T follicular helper cell (primary cell): ENCODE data around the gene ACSF3.

Source experiments
- DNase-seq: peaks from one replicate; pipeline ENCODE4 v3.0.0-alpha.2; 2020; ENCODE audit warnings: low read depth

Gene ACSF3

DNA sequence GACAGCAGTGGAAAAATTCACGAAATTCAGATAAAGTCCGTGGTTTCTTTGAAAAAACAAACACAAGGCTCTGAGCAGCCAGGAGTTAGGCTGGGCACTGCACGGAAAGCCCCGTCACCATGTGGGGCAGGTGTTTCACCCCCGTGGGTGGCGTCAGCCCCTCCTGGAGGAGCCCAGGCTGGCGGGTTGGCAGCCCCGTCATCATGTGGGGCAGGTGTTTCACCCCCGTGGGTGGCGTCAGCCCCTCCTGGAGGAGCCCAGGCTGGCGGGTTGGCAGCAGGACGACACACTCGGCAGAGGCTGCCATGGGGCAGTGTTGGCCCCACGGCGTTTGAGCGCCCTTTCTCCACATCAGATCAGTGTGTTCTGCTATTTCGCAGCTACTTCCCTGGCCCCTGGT, 38.1 kb downstream of the ACSF3 start:
- DNase-seq, result no peak

DNA sequence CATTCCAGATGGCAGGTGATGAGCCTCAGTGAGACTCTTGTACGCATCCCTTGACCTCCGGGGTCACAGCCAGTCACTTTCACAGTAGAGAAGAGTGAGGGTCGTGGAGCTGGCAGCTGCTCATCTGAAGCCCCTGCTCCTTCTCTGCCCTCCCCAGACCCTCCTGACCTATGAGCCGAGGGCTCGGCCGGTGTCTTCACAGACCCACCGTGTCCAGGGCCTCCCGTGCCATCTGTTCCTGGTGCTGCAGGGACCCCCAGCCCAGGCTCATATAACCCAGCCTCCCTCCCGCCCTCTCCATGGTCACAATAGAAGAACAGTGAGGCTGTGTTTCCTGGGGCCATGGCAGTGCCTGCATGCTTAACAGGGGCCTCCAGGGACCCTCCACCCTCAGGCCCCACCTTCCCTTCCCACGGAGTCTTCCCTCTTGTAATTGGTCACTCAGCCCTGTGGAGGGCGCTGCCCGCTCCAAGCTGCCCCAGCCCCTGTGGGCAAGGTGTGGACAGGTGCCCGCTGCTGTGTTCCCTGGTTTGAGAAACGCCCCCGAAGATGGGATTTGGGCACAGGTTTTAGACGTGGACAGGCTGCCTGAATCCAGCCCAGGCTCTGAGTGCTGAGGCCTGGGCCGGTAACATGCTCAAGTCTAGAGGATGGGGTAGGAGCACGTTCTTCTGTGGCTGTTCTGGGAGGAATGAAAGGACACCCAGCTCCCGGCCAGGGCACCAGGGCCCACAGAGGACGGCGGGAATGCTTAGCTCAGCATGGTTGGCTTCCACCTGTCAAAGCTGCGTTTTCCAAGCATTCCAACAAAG, 38.7 kb downstream of the ACSF3 start:
- DNase-seq, result no peak

DNA sequence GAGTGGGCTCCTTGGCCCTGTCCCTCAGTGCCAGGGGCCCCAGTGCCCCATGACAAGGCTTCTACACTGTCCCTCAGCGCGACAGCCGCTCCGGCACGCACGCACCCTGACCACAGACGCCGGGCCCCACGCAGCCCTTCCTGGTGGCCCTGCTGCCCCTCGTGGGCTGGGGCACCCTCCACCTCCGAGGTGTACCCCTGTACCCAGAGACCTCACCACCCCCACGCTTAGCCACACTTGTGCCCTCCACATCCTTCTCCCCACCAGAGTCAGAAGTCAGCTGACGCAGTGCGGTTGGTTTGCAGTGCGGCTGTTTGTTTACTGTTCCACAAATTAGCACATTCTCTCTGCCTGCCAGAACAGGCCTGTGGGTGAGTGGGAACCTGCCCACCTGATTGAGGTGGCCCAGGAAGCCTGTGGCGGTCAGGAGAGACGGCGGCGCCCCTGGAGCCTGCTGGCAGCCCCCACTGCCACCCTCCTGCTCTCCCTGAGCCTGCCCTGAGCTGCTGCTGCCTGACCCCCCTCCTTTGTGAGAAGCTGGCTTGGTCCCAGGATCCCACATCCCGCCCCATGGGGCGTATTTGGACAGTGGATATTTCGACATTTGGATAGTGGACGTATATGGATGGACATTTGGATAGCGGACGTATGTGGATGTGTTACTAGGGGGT, 39.9 kb downstream of the ACSF3 start:
- DNase-seq, result no peak

DNA sequence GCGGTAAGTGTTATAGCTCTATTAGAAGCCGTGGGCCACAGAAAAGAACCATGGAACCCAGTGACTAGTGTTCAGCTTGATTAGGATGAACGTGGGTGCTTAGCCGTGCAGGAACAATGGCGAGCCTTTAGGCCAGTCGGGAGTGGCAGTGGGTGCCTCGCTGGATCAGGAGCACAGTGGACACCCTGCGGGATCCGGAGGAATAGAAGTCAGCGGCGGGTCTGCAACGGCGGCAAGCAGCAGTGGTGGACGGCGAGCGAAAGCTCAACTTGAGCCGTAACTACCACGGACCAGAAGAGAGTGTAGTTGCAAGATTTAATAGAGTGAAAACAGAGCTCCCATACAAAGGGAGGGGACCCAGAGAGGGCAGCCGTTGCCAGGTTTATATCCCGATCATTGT, 40.6 kb downstream of the ACSF3 start:
- no peak for DNase-seq

DNA sequence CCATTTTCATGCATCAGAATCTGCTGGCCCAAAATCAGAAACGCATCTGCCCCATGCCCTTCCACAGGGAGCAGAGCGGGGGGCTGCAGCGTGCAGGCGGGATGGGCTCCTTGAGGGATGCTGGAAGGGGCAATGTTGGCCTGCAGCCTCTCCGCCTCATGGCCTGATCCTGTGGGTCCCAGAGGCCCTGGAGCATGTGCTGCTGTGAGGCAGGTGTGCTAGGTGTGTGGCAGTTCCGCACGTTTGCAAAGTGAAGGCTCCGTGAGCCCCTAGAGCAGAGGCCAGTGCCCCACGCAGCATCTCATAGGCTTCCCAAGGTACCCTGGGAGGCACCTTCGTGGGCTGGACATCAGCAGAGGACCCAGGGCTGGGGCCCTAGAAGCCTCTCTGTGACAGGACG, 41.5 kb downstream of the ACSF3 start:
- DNase-seq, result no peak

DNA sequence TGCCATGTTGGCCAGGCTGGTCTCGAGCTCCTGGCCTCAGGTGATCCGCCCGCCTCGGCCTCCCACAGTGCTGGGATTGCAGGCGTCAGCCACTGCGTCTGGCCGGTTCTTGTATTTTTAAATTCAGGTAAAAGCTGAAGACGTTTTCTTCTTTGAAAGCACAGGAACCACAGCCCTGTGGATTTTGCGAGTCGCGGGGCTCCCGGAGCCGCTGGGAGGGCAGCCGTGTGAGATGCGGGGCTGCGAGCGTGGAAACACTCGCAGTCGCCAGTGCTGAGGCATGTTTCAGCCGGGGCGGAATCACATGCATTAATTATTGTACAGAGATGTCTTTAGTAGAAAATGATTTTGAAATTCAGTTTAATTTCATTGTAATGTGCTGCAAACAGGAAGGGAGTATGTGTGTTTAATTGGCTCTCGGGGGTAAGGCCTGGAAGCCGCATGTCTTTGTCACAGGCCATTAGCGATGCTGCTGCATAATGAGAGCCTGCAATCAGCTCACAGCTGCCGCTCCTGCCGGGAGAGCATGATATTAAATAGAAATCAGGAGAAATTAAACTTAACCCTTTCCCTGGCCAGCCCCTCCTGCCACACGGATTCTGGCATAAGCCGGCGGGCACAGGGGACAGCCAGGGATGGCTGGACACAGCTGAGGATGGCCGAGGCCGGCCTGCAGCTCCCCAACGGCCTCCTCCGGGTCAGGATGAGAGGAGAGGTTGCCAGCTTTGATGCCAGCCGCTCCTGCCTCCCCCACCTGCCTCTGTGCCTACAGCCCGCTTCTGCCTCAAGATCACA, 42.5 kb downstream of the ACSF3 start:
- no peak for DNase-seq

DNA sequence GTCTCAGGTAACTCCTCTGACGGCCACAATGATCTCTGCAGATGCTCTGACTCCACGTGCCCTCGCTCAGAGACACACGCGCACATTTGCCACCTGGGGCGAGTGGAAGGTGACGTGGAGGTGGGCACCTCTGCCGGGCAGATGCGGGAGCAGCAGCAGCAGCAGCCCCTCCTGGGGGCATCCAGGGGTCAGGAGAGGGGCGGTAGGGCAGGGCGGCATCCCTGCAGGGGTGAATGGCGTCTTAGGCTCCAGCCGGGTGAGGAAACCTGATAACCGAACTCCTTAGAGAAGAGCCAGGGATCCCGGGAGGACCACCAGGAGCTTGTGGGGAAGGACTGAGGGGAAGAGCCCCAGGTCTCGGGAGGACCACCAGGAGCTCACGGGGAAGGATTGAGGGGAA, 43.3 kb downstream of the ACSF3 start:
- no peak for DNase-seq

DNA sequence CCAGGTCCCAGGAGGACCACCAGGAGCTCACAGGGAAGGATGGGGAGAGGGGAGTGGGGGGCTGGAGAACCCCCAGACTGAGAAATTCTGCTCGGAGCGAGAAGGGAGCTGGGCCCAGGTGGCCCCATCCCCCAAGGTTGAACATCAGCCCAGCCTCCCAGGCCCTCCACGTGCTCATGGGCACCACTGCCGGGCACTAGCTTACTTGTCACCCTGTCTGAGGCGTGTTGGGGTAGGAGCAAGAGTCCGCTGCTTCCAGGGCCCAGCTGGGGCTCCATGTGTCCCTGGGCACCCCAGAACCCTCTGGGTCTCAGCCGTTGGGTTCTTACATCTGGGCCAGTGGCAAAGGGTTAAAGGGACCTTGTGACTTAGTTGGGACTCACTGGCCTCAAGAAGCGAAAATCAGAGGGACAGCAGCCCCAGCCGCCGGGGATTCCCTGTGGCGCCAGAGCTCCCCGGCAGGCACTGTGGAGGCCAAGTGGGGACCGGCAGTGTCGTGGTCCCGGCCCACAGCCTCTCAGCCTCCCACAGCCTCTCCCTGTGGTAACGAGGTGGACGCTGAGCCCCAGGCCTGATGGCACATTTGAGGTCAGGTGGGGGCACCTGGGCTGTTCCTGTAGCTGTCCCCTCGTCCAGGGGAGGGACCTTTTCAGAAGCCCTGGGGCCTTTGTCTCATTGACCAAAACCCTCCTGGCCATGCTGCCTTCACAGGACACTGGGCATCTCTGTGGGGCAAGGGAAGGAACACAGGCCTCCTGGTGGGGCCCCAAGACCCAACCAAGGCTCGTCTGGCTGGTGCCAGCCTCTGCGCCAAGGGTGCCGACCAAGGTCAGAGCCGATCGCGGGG, 44.2 kb downstream of the ACSF3 start:
- no peak for DNase-seq

DNA sequence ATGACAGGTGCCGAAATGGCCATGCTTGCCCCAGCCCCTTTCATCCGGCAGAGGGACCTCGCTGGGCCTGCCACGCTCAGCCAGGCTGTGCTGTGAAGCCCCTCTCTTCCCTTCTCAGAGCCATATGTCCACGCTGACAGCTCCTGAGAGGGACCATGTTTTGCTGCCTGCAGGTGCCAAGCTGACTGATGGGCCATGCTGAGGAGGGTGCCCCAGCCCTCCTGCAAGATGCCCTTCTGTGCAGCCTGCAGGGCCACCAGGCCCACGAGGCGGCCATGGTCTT, 44.8 kb downstream of the ACSF3 start:
- no peak for DNase-seq

DNA sequence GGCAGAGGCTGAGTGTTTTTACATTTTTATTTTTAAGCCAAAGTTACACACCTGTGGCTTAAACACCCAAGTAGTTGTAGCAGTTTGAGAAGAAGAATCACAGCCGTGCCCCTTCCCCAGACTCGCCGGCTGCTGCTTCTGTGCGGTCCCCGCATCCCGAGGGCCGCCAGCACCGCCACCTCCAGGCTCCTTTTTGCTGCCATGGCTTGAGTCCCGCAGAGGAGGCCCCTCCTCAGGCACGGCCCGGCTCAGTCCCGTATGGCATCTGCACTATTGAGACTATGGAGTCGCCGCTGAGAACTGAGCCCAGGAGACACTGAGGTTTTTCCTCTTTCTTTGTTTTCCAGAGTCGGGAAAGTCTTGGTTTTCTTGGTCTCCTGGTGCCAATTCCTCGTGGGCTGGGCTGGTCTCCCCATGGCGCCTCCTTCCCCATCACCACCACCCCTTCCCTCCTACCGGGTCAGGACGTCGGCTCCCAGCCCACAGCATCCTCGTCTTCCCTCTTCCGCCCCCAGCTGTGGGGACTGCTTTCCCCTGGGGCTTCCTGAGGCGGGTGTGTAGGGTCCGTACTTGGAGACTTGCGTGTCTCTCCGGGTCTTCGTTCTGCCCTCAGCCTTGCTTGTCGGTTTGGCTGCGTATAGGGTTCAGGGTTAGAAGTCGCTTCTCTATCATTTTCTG, 45.3 kb downstream of the ACSF3 start:
- no peak for DNase-seq

DNA sequence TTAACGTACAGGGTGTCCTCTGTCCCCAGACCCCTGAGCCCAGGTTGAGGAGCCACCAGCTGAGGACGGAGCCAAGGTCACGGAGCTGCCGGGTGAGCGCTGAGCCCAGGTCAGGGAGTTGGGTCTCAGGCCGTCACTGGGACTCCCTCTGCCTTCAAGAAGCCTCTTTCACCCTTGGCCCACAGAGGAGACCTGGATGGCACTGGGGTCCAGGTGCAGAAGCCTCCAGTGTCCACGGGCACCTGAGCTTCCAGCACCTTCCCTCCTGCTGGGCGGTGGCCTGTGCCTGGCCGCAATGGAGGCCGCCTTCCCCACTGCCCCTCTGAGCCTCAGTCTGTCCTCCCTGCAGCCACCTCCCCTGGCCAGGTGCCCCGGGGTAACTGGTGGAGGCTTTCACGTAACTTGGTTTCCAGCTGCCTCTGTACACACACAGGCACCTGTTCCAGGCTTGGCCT, 46.3 kb downstream of the ACSF3 start:
- no peak for DNase-seq

DNA sequence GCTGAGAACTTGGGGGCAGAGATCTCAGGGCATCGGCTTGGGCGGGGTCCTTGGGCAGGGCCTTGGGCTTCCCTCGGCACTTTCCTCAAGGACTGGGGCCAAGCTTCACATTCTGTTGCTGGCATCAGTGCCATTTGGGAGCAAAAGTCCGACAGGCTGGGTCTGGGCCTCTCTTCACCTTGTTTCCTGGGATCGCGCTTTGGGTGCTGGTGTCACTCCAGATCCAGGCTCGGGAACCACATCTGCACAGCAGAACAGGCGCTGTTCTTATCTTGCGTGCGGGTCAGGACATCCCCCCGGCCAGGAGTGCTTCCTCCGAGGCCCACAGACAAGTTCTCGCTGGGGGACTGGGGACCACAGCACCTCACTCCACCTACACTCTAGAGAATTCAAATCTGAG, 46.7 kb downstream of the ACSF3 start:
- no peak for DNase-seq

DNA sequence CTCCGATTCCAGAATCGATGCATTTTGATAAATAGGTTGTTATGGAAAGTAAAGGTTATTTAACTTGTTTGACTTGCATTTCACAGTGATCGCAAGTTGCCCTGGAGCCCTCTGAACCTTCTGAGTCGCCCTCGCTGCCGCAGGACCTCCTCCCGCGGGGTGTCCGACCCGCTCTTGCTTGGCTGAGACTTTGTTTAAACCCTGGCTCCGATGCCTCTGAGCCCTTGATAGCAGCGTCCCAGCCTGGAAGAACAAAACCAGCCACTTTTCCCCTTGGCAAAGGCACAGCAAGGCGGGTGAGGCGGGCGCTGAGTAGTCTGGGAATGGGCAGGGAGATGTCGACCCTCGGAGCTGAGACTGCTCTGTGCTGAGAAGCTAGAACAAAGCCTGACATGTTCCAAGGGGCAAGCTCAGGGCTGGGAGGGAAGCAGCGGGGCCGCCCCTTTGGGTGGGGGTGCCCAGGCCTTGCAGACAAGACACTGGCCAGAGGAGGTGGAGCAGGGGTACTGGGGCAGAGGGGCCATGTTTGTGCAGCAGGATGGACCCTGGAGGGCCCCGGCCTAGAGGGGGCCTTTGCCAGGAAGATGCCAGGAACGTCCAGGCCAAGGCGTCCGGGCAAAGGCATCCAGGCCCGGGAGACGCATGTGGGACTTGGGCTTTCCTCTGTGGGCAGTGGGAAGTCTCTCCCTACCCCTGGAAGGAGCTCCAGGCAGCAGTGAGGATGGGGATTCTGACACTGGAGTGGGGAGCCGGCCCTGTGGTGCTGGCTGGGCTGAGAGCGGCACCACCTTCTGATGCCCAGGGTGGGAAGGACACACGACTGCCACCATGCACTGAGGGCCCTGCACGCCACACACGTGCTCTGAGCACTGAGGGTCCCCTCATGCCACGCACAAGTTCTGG, 47.6 kb downstream of the ACSF3 start:
- DNase-seq, result no peak

DNA sequence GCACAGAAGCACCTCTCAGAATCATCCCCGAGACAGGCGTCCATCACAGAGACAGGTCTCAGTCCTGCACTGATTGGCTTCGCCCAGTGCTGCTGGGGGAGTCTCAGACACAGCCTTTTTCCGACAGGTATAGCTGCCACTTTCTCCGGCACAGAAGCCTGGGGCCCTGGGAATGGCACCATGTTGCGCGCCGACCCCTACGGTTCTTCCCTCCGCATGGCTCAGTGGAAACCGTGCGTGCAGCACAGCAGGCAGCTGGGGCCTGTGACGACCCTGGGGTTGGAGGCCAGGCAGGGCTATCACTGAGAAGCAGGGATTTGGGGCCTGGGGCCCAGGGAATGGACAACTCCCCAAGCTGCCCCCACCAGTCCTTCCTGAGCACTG, 48.2 kb downstream of the ACSF3 start:
- DNase-seq, result no peak

DNA sequence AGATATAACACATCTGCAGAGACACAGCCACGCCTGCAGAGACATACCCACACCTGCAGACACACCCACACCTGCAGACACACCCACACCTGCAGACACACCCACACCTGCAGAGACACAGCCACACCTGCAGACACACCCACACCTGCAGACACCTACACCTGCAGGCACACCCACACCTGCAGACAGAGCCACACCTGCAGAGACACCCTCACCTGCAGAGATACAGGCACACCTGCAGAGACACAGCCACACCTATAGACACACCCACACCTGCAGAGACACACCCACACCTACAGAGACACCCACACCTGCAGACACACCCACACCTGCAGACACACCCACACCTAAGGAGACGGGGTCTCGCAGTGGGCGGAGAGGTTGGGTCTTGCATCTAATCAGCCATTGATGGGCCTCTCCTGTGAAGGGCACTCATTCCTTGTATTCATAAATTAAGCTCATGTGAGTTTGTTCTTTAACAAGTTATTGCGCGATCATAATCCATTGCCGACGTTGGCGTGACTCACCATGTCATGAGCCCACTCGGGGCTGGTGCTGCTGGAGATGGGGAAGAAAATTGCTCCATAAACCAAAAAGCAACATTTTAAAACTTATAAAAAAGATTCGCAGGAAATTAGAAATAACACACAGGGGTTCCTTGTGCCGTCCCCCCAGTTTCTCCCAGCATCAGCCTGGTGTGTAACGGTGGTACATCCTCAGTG, 49.0 kb downstream of the ACSF3 start:
- no peak for DNase-seq

DNA sequence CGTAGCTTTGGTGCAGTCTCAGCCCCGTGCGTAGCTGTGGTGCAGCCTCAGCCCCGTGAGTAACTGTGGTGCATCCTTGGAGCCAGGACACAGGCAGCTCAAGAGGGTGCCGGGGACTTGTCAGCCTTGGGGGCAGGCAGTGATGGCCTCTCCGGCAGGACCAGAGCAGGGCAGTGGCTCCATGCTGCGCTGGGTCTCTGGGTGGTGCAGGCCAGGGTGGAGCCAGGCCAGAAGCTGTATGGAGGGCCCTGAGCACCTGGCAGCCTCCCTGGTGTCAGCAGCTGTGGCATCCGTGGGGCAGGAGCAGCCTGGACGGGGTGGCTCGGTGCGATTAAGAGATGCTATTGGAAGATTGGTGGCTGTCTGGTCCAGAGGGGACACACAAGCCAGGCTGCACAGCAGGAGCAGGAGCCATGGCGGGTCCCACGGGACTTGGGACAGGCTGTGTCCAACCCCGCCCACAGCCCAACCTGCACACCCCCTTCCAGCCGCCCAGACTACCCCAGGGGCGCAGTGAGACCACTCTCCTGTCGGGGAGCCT, 49.6 kb downstream of the ACSF3 start:
- DNase-seq, result no peak

DNA sequence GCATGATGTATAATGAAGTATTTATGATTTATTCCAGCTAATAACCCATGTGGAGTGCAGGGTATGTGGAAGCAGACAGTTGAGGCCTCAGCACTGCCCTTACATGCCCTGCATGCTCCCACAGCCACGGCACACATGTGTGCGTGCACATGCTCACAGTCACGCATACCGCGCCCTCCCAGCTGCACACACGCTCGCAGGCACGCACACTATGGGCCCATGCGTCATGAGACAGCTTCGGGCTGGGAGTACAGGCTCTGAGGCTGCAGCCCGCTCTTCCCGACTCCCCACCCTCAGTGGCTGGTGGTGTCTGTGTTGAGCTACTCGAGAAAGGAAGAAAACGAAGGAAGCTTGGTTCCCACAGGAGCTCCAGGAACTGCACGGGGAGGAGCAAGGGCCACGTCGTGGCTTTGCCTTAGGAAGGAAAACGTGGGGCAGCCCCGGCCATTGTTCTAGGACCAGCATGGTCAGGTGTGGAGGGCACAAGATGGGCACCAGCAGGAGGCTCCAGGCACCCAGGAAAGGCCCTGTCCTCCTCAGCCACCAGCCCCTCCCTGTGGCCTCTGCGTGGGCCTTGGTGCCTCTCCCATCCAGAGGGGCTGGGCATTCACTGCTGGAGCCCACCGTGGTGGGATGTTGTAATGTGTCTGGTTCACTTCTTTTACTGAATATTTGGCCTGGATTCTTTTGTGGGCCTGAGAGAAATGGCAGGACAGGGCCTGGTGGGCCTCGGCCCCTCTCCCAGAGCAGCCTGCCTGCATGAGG, 50.4 kb downstream of the ACSF3 start:
- no peak for DNase-seq

DNA sequence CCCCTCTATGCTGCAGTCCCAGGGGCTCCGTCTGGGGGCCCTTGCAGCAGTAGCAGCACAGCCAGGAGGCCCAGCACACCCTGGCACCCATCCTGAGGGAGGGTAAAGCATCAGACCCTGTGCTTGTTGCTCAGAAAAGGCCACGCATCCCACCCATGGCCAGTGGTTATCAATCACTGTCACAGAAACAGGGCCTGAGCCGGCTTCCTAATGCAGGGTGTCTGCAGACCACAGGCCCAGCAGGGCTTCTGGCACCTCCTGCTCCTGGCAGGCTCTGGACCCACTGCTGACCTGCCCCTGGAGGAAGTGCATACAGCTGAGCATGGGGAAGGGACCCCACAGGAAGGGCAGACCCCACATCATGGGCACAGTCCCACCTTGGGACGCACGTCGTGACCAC, 51.0 kb downstream of the ACSF3 start:
- no peak for DNase-seq
